Islet precursor cell (in vitro differentiated cells): ENCODE results near the gene LRGUK.
"Not testable (repeated sequence)": the region's sequence is repeated elsewhere in the genome, so short reads cannot be mapped to it uniquely, and the experiment has no call there.

Source experiments
- DNase-seq: peaks from one replicate; pipeline ENCODE4 v3.0.0-alpha.2; 2018

The LRGUK gene

DNA sequence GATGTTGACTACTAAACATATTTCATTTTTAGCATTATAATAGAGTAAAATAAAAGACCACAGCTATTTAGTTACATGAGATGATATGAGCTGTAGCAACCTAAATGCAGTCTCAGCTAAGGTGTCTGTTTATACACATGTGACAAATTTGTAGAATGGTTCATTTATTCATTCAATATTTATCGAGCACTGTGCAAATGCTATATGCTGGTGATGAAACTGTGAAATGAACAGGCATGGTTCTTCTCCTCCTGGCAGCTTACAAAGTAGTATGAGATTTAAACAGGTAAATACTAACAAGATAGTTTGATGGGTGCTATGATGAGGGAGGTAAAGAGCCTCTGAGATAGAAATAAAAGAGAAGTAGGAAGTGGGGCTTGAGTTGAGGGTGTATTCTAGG is 60.8 kb downstream of the LRGUK start:
- no peak for DNase-seq

DNA sequence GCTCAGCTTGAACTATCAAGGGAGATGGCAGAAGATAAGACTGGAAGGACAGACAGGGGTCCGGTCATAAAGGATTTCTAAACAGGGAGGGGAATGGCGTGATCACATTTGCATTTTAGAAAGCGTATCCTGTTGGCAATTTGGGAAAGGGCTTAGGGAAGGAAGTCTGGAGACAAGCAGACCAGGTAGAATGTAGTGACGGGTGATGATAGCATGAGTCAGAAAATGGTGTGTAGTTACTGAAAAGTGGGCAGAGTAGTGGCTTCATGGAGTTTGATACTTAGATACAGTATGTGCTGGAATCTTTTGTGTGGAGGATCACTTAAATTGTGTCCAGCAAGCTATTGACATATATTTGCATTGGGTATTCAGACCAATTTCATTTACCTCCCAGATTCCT is 61.2 kb downstream of the LRGUK start:
- no peak for DNase-seq

DNA sequence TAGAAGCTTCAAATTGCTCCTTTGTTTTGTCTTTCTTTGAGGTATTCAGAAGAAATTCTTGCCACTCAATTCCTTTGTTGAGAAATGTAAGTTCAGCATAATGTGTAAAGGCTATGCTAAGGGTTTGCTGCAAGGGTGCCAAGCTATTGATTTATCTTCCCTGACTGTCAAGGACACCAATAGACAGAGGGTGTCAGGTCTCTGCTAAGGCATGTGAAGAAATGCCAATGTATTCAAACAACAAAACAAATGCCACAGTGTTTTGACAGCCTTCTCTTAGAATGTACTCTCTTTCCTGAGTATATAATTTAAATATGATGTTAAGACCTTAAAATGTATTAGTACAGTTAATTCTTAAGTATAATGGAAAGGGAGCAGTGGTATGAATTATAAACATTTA is 62.4 kb downstream of the LRGUK start:
- no peak for DNase-seq

DNA sequence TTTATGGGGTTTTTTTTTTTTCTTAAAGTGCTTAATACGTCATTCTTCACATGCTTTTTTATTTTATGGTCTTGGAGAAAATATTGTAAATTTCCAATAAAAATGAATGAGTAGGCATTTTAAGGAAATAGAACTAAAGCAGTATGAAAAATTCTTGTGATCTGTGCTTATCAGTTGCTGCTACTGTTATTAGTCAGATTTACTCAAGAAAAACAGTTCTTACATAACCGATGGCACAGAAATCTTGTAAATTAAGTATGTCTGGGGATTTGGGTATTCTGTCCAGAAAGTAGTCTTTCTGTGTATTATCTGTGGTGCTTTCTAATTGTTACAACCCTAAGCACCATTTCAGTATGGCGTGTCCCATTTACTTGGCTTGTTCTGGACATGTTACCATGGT is 64.7 kb downstream of the LRGUK start:
- no peak for DNase-seq

DNA sequence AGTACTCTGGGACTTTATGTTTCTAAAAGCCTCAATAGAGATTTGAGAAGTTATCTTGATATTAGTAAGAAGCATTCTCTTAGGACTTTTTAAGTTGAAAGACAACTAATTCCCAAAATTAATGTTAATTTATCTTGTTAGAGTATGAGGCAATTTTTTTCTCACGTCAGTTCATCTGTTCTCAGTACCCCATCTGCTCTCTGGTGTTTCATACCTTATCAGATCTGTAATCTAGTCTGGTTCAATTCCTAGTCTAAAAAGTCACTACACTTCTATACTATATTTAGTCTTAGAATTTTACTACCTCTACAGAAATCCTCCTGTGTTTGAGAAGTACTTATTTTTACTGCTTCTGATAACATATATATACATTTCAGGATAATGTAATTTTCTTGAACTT is 66.1 kb downstream of the LRGUK start:
- DNase-seq = no peak

DNA sequence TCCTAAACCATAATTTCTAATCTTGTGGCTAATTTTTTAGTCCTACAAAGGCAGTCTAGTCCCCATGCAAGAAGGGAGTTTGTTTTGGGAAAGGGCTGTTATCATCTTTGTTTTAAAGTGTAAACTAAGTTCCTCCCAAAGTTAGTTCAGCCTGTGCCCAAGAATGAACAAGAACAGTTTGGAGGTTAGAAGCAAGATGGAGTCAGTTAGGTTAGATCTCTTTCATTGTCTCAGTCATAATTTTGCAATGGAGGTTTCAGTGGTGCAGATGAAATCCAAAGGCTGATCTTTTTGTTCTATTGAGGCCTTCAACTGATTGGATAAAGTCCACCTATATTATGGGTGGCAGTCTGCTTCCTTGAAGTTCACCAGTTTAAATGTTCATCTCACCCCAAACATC is 68.1 kb downstream of the LRGUK start:
- no peak for DNase-seq

DNA sequence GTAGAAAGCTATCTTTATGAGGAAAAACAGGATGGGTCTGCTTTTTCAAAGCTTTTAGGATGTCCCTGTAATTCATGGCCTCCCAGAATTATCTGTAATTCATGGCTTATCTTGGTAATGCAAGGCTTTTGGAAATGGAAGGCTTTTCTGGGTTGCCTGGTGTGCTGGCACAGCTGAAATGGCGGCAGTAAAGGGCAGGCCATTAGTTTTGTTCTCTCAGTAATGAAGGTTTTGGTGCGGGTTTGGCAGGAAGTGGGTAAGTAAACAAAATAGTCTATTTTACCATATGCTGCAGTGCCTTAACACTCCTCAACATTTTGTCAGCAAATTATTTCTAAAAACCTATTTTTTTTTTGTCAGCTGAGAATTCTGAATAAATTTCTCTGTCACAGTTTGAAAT is 69.3 kb downstream of the LRGUK start:
- no peak for DNase-seq

DNA sequence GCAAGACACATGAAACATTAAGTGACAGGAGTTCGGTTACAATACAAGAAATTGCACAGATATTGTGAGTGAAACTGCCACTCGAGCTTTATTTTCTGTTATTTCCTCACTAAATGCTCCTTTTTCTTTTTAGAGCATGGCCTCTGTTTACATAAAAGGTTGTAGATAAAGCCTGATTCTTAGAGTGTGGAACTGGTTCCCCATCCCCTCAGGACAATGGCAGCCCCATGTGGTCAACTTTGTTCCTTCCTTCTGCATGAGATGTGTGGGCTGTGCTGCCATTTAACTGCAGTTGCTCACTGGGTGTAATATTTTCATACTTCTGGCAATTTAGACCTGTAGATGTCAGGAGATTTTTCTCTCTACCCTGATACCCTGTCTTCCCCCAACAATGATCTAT is 70.2 kb downstream of the LRGUK start:
- no peak for DNase-seq

DNA sequence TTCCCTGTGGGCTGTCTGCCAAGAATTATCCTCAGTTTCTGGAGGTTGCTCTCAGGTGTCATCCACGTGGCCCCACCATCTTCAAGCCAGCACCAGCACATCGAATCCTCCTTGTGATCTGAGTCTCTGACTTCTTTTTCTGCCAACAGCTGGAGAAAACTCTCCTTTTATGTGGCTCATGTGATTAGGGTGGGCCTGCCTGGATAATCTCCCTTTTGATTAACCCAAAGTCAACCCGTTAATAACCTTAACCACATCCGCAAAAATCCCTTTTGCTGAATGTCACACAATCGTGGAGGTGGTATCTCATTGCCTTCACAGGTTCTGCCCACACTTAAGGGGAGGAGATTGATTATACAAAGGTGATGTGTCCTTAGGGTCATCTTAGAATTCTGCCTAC is 73.8 kb downstream of the LRGUK start:
- no peak for DNase-seq

DNA sequence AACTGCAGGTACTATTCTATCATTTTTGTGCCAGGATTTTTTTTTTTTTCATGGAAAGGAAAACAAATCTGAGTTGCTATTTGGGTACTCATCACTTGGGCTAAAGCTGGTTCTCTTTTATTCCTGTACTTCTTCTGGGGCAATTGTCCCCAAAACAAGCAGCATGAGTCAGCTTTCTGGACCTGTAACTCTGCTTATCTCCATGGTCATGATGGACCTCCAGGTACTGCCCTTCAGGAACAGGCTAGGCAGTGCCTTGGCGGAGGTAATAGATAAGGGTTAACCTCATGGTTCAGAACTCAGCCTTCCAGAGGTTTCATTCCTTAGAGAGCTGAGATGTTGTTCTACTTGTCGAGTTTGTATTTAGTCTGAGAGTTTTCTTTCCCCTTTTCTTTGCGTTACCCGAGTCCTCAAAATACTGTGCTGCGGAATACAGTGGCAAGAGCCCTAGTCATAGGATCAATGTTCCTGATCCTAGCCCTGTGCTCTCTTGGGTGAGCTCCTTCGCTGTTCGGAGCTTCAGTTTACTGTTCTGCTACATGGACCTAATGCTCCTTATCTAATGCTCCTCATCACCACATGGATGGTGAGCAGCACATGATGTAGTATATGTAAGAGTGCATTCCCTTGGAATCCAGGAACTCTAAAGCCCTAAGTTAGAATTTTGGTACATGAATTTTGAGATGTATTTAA is 74.6 kb downstream of the LRGUK start:
- DNase-seq = no peak

DNA sequence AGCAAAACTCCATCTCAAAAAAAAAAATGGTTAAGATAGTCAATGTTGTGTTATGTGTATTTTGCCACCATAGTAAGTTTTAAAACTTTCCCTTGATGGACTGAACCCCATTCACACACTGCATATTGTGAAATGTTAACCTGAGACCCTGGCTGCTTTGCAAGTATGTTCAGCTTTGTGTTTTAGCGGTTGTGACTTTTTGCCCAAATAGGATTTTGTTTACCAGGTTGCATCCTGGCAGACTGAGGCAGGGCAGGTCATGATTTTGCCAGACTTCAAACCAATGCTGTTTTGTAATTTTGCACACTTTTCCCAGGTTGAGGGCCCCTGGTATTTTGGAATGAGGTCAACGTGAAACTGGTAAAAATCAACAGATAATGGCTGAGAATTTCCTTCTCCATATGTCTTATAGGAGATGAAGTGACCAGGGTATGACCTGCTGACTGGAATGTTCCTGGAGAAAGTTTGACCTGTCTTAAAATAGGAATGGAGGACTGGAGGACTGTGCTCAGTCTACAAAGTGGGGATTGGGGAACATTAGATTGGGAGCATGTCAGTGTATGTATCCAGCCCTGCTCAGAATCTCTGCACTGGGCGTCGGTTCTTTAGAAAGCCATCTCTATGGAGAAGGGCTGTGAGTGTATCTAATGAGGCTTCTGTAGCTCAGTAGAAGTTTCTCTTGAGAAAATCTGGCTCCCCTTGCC is 76.2 kb downstream of the LRGUK start:
- DNase-seq = no peak

DNA sequence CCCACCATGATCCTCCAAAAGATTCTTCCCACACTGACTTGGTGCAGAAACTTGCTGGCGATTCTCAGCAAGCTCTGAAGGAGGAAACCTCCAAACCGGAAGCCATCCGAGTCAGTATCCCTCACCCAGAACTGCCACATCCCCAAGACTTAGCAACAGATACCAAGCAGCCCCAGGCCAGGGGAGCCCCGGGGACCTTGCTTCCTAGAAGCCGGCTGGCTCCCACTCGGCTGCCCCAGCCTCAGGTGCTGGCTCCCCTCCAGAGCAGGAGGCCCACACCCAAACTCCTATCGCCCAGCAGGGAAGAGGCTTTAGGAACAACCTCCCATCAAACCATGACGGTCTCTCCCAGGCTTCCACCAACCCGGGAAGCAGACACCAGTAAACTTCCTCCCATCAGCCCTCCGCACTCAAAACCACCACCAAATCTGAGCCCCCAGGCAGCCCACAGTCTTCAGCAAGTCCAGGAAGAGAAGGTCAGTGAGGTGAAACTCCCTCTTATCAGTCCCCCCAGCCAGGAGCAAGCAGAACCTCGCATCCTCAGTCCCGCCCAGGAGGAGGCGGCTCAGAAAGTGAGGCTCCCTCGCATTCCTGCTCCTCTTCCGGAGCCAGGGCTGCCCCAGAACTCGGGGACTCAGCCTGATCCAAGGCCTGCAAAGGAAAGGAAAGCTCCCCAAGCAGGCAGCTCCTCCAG is 82.3 kb downstream of the LRGUK start:
- DNase-seq = no peak

DNA sequence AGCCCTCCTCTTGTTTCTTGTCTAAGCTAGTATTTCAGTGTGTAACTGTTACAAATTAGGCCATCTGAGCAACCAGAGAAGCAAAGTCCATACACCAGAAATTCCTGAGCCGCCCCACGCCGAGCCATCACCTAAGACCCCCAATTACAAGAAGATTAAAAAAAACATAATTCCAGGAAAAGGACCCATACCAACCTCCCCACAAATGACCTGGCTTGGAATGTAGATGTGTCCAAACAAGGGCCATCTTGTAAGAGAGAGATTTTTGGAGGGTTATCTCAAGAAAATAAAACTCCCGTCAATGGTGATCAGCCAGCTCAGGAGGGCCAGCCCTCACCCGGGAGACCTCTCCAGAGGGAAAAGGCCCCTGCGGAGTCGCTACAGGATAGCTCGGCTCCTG is 83.1 kb downstream of the LRGUK start:
- DNase-seq = no peak

DNA sequence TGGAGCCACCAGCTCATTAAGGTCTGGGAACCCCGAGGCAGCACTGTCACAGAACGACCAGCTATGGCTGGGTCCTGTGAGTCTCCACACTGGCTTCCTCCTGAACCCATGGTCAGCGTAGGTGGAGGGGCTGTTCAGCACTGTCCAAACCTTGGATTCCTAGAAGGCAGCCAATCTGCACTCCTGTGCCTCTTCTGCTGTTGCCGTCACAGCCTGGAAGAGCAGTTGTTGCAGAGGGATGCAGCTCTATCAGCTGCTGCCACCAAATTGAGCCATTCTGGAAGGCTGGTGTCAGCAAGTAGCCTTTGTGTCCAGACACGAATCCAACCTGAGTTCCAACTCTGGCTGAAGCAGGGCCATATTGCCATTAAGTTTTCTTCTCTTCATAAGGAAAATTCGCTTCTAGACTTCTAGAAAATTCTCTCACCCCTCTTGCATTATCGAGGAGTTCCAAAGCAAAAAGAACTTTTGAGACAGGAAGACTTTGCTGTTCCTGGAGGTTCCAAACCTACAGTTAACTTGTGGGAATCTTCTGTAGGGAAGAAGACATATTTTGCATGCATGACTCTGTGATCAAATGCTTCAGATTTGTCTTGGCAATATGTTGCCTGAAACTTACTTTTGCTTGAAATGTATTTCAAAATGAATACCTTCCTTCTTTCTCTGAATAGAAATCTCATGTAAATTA is 84.0 kb downstream of the LRGUK start:
- DNase-seq = no peak

DNA sequence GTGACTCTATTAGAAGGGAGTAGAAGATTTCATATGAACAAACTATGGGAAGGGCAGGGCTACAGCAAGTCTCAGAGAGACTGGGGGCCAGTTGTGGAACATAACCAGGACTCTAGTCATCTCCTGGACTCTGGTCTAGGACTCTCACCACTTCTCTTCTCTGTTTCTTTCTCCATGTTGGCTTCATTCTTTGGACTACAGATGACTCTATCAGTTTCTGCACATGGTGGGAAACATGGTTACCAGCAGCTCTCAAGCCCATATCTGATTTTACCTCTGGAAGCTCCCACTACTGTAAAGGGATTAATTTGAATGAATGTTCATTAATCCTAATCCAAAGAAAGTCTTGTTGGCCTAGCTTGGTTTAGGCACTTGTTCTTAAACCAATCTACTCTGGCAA is 84.7 kb downstream of the LRGUK start:
- no peak for DNase-seq

DNA sequence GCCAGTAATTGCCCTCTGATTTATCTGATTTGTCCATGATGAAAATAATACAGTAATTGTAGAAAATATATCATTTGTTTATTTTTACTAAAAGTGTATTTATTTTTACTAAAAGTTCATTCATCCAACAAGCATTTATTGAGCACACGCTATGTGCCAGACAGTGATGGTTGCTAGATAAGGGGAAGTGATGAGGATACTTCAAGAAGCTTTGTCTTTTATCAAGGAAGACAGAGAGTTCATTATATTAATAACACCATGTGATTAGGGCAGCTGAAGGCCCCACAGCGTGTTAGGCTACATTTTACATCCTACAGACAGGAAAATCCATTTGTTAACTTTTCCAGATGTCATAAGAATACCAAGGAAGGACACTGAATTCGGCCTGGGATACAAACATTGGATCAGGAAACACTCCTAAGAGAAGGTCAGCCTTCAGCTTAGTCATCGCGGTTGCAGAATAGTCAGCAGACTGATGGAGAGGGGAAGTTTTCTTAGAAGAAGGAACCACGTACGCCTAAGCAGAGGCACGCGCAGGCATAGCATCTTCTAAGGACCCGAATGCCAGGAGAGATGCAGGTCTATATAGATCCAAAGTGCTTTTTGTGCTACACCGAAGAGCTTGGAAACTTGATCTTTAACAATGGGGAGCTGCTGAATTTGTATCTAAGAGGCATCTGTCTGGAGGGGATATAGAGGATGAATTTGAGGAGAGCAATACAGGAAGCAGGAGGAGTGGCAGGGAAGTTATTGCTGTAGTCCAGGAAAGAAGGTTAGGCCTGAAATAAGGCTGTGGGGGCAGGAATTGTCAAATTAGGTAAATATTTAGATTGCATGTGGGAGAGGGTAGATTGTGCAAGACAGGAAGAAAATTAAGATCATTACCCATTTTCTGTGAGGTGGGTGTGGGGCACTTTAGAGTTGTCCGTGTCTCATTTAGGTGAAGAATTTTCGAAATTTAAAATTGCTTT is 85.7 kb downstream of the LRGUK start:
- DNase-seq = no peak

DNA sequence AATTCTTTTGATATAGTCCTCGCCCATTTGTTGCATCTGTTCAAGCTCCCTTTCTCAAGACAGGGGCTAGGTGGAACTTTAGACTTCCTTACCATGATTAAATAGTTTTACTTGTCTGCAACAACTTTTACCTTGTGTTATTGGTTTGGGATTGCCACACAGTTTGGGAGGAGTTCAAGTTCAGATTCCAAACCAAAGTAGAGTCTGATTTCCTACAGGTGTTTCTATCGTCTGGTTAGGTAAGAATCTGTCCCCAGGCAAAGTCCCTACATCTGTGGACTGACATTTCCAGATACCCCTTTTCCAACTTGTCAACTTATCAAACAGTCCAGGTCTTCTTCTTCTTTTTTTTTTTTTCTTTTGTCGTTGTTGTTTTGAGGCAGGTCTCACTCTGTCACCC is 93.1 kb downstream of the LRGUK start:
- DNase-seq = no peak

DNA sequence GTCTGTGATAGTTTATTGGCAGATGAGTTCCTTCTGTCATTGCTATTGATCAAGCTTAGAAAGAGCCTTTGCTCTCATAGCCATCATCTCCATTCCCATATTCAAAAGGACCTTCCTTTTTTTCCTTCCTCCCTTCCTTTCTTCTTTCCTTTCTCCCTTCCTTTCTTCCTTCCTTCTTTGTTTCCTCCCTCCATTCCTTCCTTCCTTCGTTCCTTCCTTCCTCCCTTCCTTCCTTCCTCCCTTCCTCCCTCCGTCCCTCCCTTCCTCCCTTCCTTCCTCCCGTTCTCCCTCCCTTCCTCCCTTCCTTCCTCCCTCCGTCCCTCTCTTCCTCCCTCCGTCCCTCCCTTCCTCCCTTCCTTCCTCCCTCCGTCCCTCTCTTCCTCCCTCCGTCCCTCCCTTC is 104.2 kb downstream of the LRGUK start:
- DNase-seq = not testable (repeated sequence)

DNA sequence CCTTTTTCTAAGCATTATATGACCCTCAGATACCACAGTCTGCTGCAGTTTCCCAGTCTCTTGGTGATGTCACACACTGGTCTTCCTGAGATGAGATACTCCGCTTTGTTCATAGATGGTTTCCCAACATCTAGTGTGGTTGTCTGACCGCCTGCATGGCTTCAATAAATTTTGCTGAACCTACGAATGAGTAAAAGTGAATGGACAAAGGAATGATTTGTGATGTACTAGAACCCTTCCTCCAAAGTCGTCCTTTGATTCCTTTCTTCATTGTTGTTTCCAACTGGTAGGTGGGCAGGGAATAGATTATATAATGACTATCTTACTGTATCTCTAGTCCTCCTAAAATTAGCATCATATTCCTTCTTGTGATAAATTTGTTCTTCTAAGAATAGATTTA is 107.1 kb downstream of the LRGUK start:
- DNase-seq = no peak

DNA sequence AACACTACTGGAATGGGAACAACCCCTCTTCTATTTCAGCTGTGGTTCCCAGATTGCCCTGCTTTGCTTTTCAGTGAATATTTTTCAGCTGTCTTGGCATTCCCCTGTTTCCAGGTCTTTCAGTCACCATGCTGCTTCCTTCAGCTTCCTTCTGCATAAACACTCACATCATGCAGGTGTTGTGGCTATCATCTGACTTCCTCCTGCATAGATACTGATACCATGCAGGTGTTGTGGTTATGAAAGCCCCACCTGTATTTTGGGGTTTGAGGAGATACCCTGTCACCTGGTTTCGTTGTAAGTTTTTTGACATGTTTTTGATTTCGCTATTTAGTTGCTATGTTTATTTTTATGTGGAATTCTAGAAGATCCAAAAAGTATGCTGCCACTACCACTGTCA is 118.1 kb downstream of the LRGUK start:
- no peak for DNase-seq

DNA sequence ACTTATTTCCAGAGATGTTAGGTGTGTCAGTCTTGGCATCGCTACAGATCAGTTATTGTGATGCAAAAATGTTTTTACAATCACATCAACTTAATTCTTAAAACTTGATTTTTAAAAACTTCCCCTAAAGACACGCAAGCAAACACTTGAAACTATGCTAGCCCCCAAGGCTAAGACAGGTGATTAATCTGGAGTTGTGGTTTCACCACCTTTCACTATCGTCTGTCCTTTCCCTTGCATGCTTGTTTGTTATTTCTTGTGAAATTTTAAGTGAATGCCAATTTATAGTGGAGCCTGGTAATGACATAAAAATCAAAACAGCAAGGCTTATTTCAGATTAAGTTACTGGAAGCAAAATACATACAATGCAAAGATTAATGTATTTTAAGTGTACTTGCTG is 119.2 kb downstream of the LRGUK start:
- no peak for DNase-seq

DNA sequence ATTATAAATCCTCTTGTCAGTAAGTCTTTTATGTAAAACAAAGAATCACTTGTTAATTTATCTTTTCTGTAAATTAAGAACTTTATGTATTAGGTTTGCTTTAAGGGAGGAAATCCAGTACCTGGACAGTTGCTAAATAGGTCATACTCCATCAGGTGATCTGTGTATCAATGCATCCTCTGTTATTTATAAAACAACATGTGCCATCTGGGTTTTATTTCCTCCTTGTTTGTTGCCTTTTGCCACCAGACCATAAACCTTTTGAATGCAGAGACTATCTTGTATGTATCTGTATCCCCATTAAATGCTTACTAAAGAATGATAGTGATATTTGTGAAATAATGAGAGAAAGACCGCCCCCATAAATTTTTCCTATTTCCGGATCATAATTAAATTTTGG is 119.6 kb downstream of the LRGUK start:
- DNase-seq = no peak

DNA sequence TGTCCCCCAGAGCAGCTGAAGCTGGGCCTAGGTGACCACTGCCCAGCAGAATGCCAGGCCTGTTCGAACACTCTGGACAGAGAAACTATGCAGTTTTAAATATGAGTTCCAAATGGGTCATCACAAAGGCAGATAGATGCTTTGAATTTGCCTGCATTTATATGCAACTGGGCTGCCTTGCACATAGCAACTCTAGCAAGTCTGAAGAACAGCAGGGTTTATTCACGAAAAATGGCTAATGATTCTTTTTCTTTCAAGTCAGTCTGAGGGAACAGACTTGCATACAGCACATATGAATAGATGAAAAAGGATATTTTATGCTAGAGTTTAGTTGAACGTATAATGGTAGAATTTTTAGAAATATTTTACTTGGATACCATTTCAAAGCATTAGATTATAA is 121.1 kb downstream of the LRGUK start:
- DNase-seq = no peak
